GM10248 (cell line): ENCODE measurements around the gene THOP1.

Experiments
- CTCF ChIA-PET: fragments of 300-600 bp; sonication (Branson Sonifier 250); formaldehyde crosslinking; extraction: SDS; loops from one replicate; lab custom pipeline; 2021; ENCODE audit warnings: antibody characterized with exemption; lab: Yijun Ruan, JAX
- POLR2A ChIA-PET: fragments of 350-650 bp; sonication (Branson Sonifier 250); formaldehyde crosslinking; extraction: SDS; loops from one replicate; lab custom pipeline; 2020; ENCODE audit warnings: antibody characterized with exemption; lab: Yijun Ruan, JAX
- DNase-seq: peaks from one replicate; pipeline ENCODE4 v3.0.0; 2012; ENCODE audit errors: extremely low spot score
- TF ChIP-seq, protein P1 (sequence below): IDR thresholded peaks from 2 replicates; pipeline ENCODE4 v1.5.1; 2012; ENCODE audit warnings: mild to moderate bottlenecking, low read depth; ENCODE audit errors: extremely low read depth, missing control alignments, control extremely low read depth

The THOP1 gene

DNA sequence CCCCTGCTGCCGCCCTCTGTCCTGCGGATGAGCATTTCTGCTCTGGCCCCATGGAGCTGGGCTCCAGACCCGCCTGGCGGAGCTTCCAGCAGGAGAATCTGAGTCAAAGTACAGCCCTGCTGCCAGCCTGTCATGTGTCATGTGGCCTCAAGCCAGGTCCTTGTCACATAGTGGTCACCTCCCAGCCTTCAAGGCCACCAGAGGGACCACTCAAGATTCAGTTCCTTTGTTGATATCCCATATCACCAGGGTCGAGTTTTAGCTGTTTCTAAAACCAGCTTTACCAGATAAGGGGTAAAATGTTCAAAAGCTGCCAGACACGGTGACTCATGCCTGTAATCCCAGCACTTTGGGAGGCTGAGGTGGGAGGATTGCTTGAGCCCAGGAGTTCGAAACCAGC, 13.4 kb downstream of the THOP1 start:
- TF ChIP-seq, protein P1, sequence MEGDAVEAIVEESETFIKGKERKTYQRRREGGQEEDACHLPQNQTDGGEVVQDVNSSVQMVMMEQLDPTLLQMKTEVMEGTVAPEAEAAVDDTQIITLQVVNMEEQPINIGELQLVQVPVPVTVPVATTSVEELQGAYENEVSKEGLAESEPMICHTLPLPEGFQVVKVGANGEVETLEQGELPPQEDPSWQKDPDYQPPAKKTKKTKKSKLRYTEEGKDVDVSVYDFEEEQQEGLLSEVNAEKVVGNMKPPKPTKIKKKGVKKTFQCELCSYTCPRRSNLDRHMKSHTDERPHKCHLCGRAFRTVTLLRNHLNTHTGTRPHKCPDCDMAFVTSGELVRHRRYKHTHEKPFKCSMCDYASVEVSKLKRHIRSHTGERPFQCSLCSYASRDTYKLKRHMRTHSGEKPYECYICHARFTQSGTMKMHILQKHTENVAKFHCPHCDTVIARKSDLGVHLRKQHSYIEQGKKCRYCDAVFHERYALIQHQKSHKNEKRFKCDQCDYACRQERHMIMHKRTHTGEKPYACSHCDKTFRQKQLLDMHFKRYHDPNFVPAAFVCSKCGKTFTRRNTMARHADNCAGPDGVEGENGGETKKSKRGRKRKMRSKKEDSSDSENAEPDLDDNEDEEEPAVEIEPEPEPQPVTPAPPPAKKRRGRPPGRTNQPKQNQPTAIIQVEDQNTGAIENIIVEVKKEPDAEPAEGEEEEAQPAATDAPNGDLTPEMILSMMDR = no peak
- POLR2A ChIA-PET = no interaction called here
- no peak for DNase-seq
- CTCF ChIA-PET = interaction anchor here (0.9 to 1.3 kb wide), 4 partner anchors 11 to 150 kb away, joined by 3 read pairs; no protein-coding TSS in a partner anchor

DNA sequence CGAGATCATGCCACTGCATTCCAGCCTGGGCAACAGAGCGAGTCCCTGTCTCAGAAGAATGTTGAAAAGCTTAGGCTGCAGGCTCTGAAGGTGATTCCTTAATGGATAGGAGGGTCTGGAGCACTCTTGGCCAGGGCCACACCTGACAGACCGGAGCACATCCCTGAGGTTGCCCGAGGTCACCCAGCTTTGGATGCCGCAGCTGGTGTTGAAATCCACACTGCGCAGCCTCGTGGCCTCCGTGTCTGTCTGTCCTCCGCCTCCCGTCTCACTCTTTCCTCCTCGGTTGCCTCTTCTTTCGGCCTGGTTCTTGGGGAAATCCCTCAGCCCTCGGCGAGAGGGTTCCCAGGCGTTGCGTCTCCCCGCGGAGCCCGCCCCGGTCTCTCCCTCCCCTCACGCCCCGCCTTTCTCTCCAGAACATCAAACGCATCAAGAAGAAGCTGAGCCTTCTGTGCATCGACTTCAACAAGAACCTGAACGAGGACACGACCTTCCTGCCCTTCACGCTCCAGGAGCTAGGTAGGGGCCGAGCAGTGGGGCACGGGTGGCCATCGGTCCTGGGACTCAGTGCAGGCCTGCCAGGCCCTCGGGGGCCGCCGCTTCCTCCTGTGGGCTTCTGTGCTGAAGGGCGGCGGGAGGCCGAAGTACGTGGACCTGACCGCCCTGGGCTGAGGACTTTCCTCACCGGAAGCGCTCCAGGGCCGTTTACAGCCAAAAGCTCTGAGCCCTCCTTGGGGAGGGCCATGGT, 14.1 kb downstream of the THOP1 start:
- DNase-seq = no peak
- ChIA-PET CTCF (interaction anchor here (0.9 to 1.3 kb wide), 4 partner anchors 12 to 151 kb away, joined by 3 read pairs; no protein-coding TSS in a partner anchor), POLR2A (no interaction called here)
- TF ChIP-seq, protein P1 = no peak

DNA sequence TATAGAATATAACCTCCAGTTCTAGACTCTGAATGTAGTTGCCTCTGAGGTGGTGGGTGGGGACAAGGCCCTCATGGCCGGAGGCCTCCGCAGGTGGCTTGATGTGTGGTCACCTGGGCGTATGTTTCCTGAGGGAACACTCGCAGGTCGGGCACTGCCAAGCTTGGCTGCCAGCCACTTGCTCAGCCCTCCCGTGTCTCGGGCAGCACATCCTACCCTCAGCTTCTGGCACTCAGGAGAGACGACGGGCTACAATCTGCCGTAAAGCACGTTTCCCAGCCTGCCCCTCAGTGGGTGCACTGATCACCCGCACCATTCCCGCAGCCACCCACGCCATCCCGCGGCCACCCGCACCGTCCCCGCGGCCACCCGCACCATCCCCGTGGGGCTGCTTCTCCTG, 15.2 kb downstream of the THOP1 start:
- ChIA-PET CTCF (interaction anchor here (1.0 kb wide), 1 partner anchor 152 kb away, joined by 3 read pairs; no protein-coding TSS in a partner anchor), POLR2A (no interaction called here)
- no peak for DNase-seq
- TF ChIP-seq, protein P1 = no peak

DNA sequence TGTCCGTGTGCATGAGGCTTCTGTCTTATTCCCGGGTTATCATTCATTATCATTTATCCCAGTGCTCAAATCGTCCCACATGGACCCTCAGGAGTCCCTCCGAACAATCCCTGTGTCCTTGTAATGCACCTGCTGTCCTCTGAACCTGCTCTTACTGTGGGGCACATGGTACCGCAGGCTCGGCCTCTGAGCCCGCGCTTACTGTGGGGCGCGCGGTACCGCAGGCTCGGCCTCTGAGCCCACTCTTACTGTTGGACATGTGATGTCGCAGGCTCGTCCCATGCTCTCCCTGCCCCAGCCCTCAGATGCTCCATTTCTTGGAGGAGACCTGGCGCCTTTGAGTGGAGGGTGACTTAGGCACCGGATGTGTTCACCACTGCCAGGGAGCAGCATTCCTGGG, 17.5 kb downstream of the THOP1 start:
- ChIA-PET CTCF (interaction anchor here (2.5 kb wide), 1 partner anchor 154 kb away, joined by 9 read pairs; no protein-coding TSS in a partner anchor), POLR2A (no interaction called here)
- TF ChIP-seq, protein P1 = no peak
- DNase-seq = no peak

DNA sequence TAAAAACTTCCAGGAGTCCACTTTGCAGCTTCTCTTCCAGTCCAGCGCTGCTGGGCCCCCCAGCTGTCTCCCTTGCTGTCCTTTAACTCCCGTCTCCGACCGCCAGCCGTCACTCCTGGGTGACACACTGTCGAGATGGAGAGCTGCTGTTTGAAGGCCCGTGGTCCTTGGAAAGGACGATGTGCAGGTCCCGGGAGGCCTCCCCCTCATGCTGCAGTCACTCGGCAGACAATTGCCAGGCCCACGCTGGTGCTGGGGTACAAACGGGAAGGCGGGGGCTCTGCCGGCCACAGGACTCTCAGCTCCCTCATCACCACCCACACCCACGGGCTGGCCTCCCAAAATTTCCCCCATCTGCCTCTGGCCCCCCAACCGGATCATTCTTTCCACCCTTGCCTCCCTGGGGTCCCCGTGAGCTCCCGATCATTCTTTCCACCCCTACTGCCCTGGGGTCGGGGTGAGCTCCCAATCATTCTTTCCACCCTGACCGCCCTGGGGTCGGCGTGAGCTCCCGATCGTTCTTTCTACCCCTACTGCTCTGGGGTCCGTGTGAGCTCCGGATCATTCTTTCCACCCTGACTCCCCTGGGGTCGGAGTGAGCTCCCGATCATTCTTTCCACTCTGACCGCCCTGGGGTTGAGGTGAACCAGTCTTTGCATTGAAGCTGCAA, 18.3 kb downstream of the THOP1 start:
- CTCF ChIA-PET = interaction anchor here (1.1 to 2.5 kb wide), 4 partner anchors 15 to 167 kb away, joined by 3 to 9 read pairs (median 4); no protein-coding TSS in a partner anchor
- POLR2A ChIA-PET = no interaction called here
- TF ChIP-seq, protein P1 = no peak
- DNase-seq = no peak

DNA sequence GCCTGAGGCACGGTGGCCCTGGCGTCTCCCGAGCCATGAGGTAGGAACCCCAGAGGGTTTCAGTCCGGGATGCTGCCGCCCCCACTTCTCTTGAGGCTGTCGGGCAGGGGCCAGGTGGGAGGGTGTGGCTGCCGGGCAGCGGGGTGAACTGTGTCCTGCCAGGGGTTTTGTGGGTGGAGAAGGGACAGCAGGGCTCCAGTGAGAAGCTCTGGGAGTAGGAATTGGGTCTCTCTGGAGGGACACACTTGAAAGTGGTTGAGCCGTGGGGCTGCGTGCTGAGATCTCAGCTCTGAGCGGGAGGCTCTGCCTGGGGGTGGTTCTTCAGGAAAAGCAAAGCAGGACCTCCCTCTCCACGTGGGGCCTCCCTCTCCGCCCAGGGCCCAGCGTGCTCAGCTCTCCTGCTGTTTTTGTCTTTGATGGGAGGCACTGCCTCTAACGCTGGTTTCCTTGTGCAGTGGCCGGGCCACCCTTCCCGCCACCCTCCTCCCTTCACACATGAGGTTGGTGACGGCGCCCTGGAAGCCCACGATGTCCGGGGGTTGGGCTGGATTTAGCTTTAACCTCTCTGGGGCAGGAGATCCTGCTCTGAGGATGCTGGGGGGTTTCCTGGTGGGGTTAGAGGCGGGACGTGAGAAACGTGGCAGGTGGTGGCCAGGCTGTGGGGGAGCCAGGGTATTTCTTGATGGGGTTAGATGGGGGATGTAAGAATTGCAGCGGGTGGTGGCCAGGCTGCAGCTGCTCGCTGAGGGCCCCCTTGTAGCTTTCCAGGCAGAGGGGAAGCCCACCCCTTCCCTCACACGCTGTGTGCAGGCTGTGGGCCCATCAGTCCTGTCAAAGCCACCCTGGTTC, 19.1 kb downstream of the THOP1 start:
- CTCF ChIA-PET = interaction anchor here (1.1 to 2.5 kb wide), 4 partner anchors 15 to 168 kb away, joined by 3 to 9 read pairs (median 4); no protein-coding TSS in a partner anchor
- TF ChIP-seq, protein P1 = no peak
- no peak for DNase-seq
- POLR2A ChIA-PET = no interaction called here
